ENCODE data around the gene MIA2.
"Not testable (repeated sequence)": the region's sequence is repeated elsewhere in the genome, so short reads cannot be mapped to it uniquely, and the experiment has no call there.

Gene MIA2

GRCh38 chr14:39233680-39234326, at the start of gene MIA2:
MIA2 (plus strand) TSS chr14:39233915; CDS start chr14:39234115, 200 bp downstream.
- DNase-seq, result no peak

GRCh38 chr14:39184628-39185255, 49.0 kb upstream of the MIA2 start:
- DNase-seq, result no peak

GRCh38 chr14:39185256-39186049, 48.3 kb upstream of the MIA2 start:
- no peak for DNase-seq

- DNase-seq, result no peak
Observed at GRCh38 chr14:39186941-39187525, 46.7 kb upstream of the MIA2 start.

- DNase-seq, result no peak
Observed at GRCh38 chr14:39203659-39204606, 29.8 kb upstream of the MIA2 start.

GRCh38 chr14:39207430-39207829, 26.3 kb upstream of the MIA2 start:
- not testable (repeated sequence) for DNase-seq

GRCh38 chr14:39211109-39211741, 22.5 kb upstream of the MIA2 start:
- no peak for DNase-seq

GRCh38 chr14:39212034-39212433, 21.7 kb upstream of the MIA2 start:
- no peak for DNase-seq

- no peak for DNase-seq
Observed at GRCh38 chr14:39212693-39213092, 21.0 kb upstream of the MIA2 start.

GRCh38 chr14:39217214-39217879, 16.4 kb upstream of the MIA2 start:
- no peak for DNase-seq

- no peak for DNase-seq
Observed at GRCh38 chr14:39218171-39218769, 15.4 kb upstream of the MIA2 start.

GRCh38 chr14:39219075-39219499, 14.6 kb upstream of the MIA2 start:
- no peak for DNase-seq

GRCh38 chr14:39220473-39220872, 13.2 kb upstream of the MIA2 start:
- not testable (repeated sequence) for DNase-seq

GRCh38 chr14:39228044-39228443, 5.7 kb upstream of the MIA2 start:
- DNase-seq, result no peak

- no peak for DNase-seq
Observed at GRCh38 chr14:39228509-39229221, 5.0 kb upstream of the MIA2 start.

- DNase-seq, result no peak
Observed at GRCh38 chr14:39229222-39229543, 4.5 kb upstream of the MIA2 start.

GRCh38 chr14:39229601-39230110, 4.1 kb upstream of the MIA2 start:
- DNase-seq, result no peak

GRCh38 chr14:39230416-39231035, 3.2 kb upstream of the MIA2 start:
- no peak for DNase-seq

GRCh38 chr14:39231751-39232553, 1.8 kb upstream of the MIA2 start:
- not testable (repeated sequence) for DNase-seq
